Tibial artery (tissue), 4 donors: Measurements from ENCODE around the gene CNTN6.

ENCODE experiments used
- DNase-seq, 2 donors: peaks; one replicate each; pipeline ENCODE4 v3.0.0-alpha.2; 2019
- H3K27ac ChIP-seq, 2 donors: fragments of 200-600 bp; sonication (generic) in 1 of 2; 1 replicate in 1 of 2; 2 replicates in 1 of 2; pipeline ENCODE4 v1.5.1; 2018 to 2019; ENCODE audit warnings: mild to moderate bottlenecking in 1 of 2
- H3K27me3 ChIP-seq, 2 donors: fragments of 200-600 bp; sonication (generic) in 1 of 2; one replicate each; pipeline versions ENCODE4 v1.5.1 to v1.6.0; 2016 to 2019
- H3K36me3 ChIP-seq, 3 donors: fragments of 200-600 bp; sonication (generic) in 2 of 3; one replicate each; pipeline ENCODE4 v1.5.1; 2016 to 2019; ENCODE audit warnings: mild to moderate bottlenecking in 2 of 3
- H3K4me1 ChIP-seq, 4 donors: fragments of 200-600 bp; sonication (generic) in 2 of 4; 1 replicate in 3 of 4; 2 replicates in 1 of 4; pipeline ENCODE4 v1.5.1; 2016 to 2019
- H3K4me3 ChIP-seq, 2 donors: fragments of 200-600 bp; sonication (generic) in 1 of 2; 1 replicate in 1 of 2; 2 replicates in 1 of 2; pipeline ENCODE4 v1.5.1; 2018 to 2019; ENCODE audit warnings: mild to moderate bottlenecking in 2 of 2
- H3K9me3 ChIP-seq, 3 donors: fragments of 200-600 bp; sonication (generic) in 1 of 3; one replicate each; pipeline ENCODE4 v1.5.1; 2016 to 2019
- CTCF ChIP-seq, 2 experiments: fragments of 200-600 bp in 1 of 2; fragments of 450-650 bp in 1 of 2; IDR thresholded peaks; one replicate each; pipeline ENCODE4 v1.5.1; 2017 to 2019; ENCODE audit warnings: antibody characterized with exemption in 2 of 2, mild to moderate bottlenecking in 1 of 2, moderate library complexity in 1 of 2
- intact Hi-C: fragments of 100-400 bp; cut with DNase I; formaldehyde crosslinking; loops from one replicate; pipeline ENCODE4 v1.15.0; 2023; ENCODE audit warnings: low total_unique reads

Gene CNTN6

GRCh38 chr3:1135194-1135593, 42.4 kb downstream of the CNTN6 start:
- TF ChIP-seq CTCF (IDR thresholded peaks at IDR 0.05): no peak
- no peak overlapping the region for H3K27ac ChIP-seq
- intact Hi-C loops: no loop called here
- no peaks in the 10 kb centered on the region for H3K4me1 ChIP-seq
- H3K27me3 ChIP-seq: no peaks in the 10 kb centered on the region
- H3K36me3 ChIP-seq: no peaks in the 10 kb centered on the region
- no peak for DNase-seq
- H3K4me3 ChIP-seq: no peak overlapping the region
- no peaks in the 10 kb centered on the region for H3K9me3 ChIP-seq

- H3K36me3 ChIP-seq: no peaks in the 10 kb centered on the region
- H3K4me3 ChIP-seq: no peak overlapping the region
- H3K9me3 ChIP-seq: no peaks in the 10 kb centered on the region
- H3K27ac ChIP-seq: no peak overlapping the region
- TF ChIP-seq CTCF (IDR thresholded peaks at IDR 0.05): no peak
- H3K4me1 ChIP-seq: no peaks in the 10 kb centered on the region
- H3K27me3 ChIP-seq: no peaks in the 10 kb centered on the region
- no peak for DNase-seq
- intact Hi-C loops: no loop called here
Observed at GRCh38 chr3:1138036-1138435, 45.2 kb downstream of the CNTN6 start.

- no peak for TF ChIP-seq CTCF (IDR thresholded peaks at IDR 0.05)
- no peaks in the 10 kb centered on the region for H3K9me3 ChIP-seq
- intact Hi-C loops: no loop called here
- H3K4me1 ChIP-seq: no peaks in the 10 kb centered on the region
- H3K27ac ChIP-seq: no peak overlapping the region
- no peak overlapping the region for H3K4me3 ChIP-seq
- H3K27me3 ChIP-seq: no peaks in the 10 kb centered on the region
- no peak for DNase-seq
- H3K36me3 ChIP-seq: no peaks in the 10 kb centered on the region
Observed at GRCh38 chr3:1139071-1139470, 46.2 kb downstream of the CNTN6 start.

GRCh38 chr3:1147326-1147725, 54.5 kb downstream of the CNTN6 start:
- Histone ChIP-seq H3K4me1 (peaks cover 0 to 12% (median 2%) of the 10 kb centered on the region in 4 donors), H3K36me3 (no peaks in the 10 kb centered on the region), H3K27ac (no peak overlapping the region), H3K4me3 (no peak overlapping the region), H3K9me3 (no peaks in the 10 kb centered on the region), H3K27me3 (no peaks in the 10 kb centered on the region)
- DNase-seq: no peak
- TF ChIP-seq CTCF (IDR thresholded peaks at IDR 0.05): no peak
- intact Hi-C loops: no loop called here

- H3K27me3 ChIP-seq: no peaks in the 10 kb centered on the region
- H3K4me3 ChIP-seq: no peak overlapping the region
- peaks cover 0 to 12% (median 2%) of the 10 kb centered on the region in 4 donors for H3K4me1 ChIP-seq
- no peaks in the 10 kb centered on the region for H3K36me3 ChIP-seq
- DNase-seq: no peak
- intact Hi-C loops: no loop called here
- no peak overlapping the region for H3K27ac ChIP-seq
- no peaks in the 10 kb centered on the region for H3K9me3 ChIP-seq
- no peak for TF ChIP-seq CTCF (IDR thresholded peaks at IDR 0.05)
Observed at GRCh38 chr3:1147819-1148218, 55.0 kb downstream of the CNTN6 start.

- no peak for TF ChIP-seq CTCF (IDR thresholded peaks at IDR 0.05)
- no peak overlapping the region for H3K27ac ChIP-seq
- H3K36me3 ChIP-seq: no peaks in the 10 kb centered on the region
- H3K4me3 ChIP-seq: no peak overlapping the region
- H3K27me3 ChIP-seq: no peaks in the 10 kb centered on the region
- intact Hi-C loops: no loop called here
- no peak for DNase-seq
- no peaks in the 10 kb centered on the region for H3K9me3 ChIP-seq
- no peaks in the 10 kb centered on the region for H3K4me1 ChIP-seq
Observed at GRCh38 chr3:1164101-1164500, 71.3 kb downstream of the CNTN6 start.
